Sigmoid colon (tissue), 7 donors: ENCODE data around the gene NUP58. TPM values are rescaled to one million over a fixed set of nuclear protein-coding genes. Genes with fewer than 3 reads are reported as not detected.

Source experiments
- DNase-seq: peaks from one replicate; pipeline ENCODE4 v3.0.0-alpha.2; 2019
- H3K27ac ChIP-seq, 4 donors: fragments of 200-600 bp; sonication (generic); one replicate each; pipeline ENCODE4 v1.5.1; 2016 to 2019; ENCODE audit warnings: mild to moderate bottlenecking in 1 of 4
- H3K27me3 ChIP-seq, 3 donors: fragments of 200-600 bp; sonication (generic); one replicate each; pipeline ENCODE4 v1.5.1; 2019; ENCODE audit warnings: mild to moderate bottlenecking in 1 of 3
- H3K36me3 ChIP-seq, 4 donors: fragments of 200-600 bp; sonication (generic); one replicate each; pipeline ENCODE4 v1.5.1; 2016 to 2019
- H3K4me1 ChIP-seq, 4 donors: fragments of 200-600 bp; sonication (generic); one replicate each; pipeline ENCODE4 v1.5.1; 2017 to 2019
- H3K4me3 ChIP-seq, 4 donors: fragments of 200-600 bp; sonication (generic); one replicate each; pipeline ENCODE4 v1.5.1; 2017 to 2019; ENCODE audit warnings: mild to moderate bottlenecking in 2 of 4, moderate library complexity in 1 of 4
- H3K9me3 ChIP-seq, 4 donors: fragments of 200-600 bp in 3 of 4; sonication (generic) in 3 of 4; one replicate each; pipeline versions ENCODE4 v1.5.1 to v1.6.1; 2013 to 2019
- CTCF ChIP-seq, 4 experiments: fragments of 450-650 bp in 3 of 4; fragments of 200-600 bp in 1 of 4; IDR thresholded peaks; one replicate each; pipeline ENCODE4 v1.5.1; 2016 to 2019; ENCODE audit warnings: antibody characterized with exemption in 4 of 4, mild to moderate bottlenecking in 3 of 4, moderate library complexity in 2 of 4
- EP300 ChIP-seq, 4 donors: sonication (generic); formaldehyde crosslinking; IDR thresholded peaks; one replicate each; pipeline ENCODE4 v1.6.1; 2017; ENCODE audit warnings: antibody characterized with exemption in 4 of 4
- POLR2A ChIP-seq, 2 donors: fragments of 450-650 bp; IDR thresholded peaks; one replicate each; pipeline ENCODE4 v1.6.1; 2016; ENCODE audit warnings: antibody characterized with exemption in 2 of 2, mild to moderate bottlenecking in 2 of 2, moderate library complexity in 2 of 2
- POLR2AphosphoS5 ChIP-seq, 4 donors: sonication (generic); formaldehyde crosslinking; IDR thresholded peaks; one replicate each; pipeline ENCODE4 v1.6.1; 2017; ENCODE audit warnings: antibody characterized with exemption in 4 of 4
- WGBS, 2 donors: extraction: QIAGEN DNeasy Blood & Tissue Kit; methylation state at CpG; one replicate each; pipeline ENCODE4 v1.1.7; 2013; 5-methylcytosine and 5-hydroxymethylcytosine counted together
- intact Hi-C: fragments of 100-400 bp; cut with DNase I; formaldehyde crosslinking; loops from one replicate; pipeline ENCODE4 v1.15.1; 2023
- polyA plus RNA-seq, 3 donors: library from polyadenylated mRNA; stranded (reverse); fragments of 200-250 nt; gene quantifications; one replicate each; pipeline ENCODE4 v1.2.3, GENCODE V29; 2013
- total RNA-seq, 4 donors: library from RNA; depleted of rRNA; stranded (reverse); fragments of >200 nt; gene quantifications; one replicate each; pipeline ENCODE4 v1.1.0, GENCODE V29; 2016
- donor health status: healthy with polysubstance abuse.
- donor health status: Bipolar disorder and iron deficiency.
- donor health status: healthy.

Gene NUP58
- total and polyA plus RNA-seq, 7 donors, result 10.2 to 50.3 (median 30.3) TPM

DNA sequence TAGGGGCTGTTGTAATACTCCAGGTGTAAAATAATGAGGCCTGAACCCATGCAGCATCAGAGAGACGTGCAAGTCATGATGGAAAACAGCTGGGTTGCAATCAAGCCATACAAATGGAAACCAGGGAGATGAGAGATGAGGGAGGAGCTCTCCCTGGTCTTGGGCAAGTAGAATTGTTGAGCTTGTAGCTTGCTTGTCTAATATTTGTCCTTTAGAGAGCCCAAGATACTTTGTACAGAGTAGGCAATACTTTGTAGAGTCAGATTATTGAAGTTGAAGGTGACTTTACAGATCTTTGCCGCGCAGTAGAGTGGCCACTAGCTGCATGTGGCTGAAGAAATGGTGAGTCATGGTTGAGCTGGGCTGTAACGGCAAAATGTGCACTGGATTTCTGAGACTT lies 78.7 kb downstream of the NUP58 start:
- no peak overlapping the region for H3K4me3 ChIP-seq
- H3K9me3 ChIP-seq, result no peaks in the 10 kb centered on the region
- WGBS, 2 donors, result 76 to 85% methylated on average over 4 of the region's 4 CpGs
- intact Hi-C loops, result no loop called here
- H3K36me3 ChIP-seq, result no peaks in the 10 kb centered on the region
- peaks cover 0 to 18% (median 5%) of the 10 kb centered on the region in 3 donors for H3K27me3 ChIP-seq
- H3K4me1 ChIP-seq, result no peaks in the 10 kb centered on the region
- no peak for DNase-seq
- no peak for TF ChIP-seq POLR2AphosphoS5 (IDR thresholded peaks at IDR 0.05)
- TF ChIP-seq EP300 (IDR thresholded peaks at IDR 0.05), result no peak
- TF ChIP-seq POLR2A (IDR thresholded peaks at IDR 0.05), result no peak
- no peak for TF ChIP-seq CTCF (IDR thresholded peaks at IDR 0.05)
- H3K27ac ChIP-seq, result no peak overlapping the region

DNA sequence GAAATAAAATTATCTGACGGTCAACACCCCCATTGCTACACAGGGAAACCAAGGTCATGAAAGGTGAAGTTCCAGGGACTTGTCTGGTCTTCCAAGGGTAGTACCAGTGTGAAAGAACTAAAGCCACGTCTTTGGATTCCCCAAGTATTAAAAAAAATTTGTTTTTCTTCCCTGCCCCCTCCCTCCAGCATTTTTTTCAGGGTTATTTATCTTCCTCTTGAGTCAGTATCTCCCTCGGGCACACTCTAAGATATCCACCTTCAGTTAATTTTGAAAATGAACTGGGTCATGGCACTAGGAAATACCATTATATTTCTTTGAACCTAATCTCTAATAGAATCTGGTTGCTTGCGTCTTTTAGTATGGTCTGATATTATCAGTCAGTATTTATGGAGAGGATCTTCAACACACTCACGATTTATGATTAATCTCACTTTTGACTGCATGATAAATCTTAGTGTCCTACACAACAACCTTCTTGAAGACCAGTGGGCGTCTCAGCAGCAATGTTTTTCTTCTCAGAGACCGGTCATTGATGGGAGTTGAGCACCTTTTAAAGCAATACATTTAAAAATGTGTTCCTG lies 79.4 kb downstream of the NUP58 start:
- intact Hi-C loops, result no loop called here
- no peaks in the 10 kb centered on the region for H3K36me3 ChIP-seq
- H3K27ac ChIP-seq, result no peak overlapping the region
- peaks cover 0 to 15% (median 0%) of the 10 kb centered on the region in 3 donors for H3K27me3 ChIP-seq
- no peak for DNase-seq
- no peak overlapping the region for H3K4me3 ChIP-seq
- TF ChIP-seq POLR2A (IDR thresholded peaks at IDR 0.05) (no peak), EP300 (IDR thresholded peaks at IDR 0.05) (no peak), POLR2AphosphoS5 (IDR thresholded peaks at IDR 0.05) (no peak), CTCF (IDR thresholded peaks at IDR 0.05) (no peak)
- no peaks in the 10 kb centered on the region for H3K4me1 ChIP-seq
- WGBS, 2 donors, result 68 to 79% methylated on average over 7 of the region's 7 CpGs
- H3K9me3 ChIP-seq, result no peaks in the 10 kb centered on the region

DNA sequence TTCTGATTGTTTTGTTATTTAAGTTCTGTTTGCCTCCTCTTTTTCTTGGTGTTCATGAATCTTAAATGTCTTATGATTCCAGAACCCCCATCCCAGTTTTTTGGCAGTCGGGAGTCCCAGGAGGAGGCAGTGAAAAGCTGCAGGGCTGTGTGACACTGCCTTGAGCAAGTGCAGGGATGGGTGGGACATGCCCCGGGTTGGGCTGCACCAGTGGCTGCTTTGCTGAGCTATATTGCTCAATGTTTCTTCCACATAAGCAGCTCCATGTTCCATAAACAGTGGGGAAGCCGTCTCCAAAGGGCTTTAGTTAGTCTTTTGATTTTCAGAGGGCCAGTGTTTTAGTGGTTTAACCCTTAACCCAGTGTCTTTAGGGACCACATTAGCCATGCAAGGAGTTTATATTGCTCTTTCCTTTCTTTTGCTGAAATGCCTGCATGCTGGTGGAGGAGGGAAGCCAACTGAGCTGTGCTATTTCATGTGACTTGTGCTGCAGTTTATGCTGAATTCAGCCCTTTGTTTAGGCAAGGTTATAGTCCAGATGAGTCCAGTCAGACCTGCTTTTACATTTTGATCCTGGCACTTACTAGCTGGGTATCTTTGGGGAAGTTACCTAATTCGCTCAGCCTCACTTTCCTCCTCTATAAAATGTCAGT lies 83.5 kb downstream of the NUP58 start:
- Histone ChIP-seq H3K9me3 (no peaks in the 10 kb centered on the region), H3K4me3 (no peak overlapping the region), H3K36me3 (no peaks in the 10 kb centered on the region), H3K27me3 (peaks cover 0 to 21% (median 0%) of the 10 kb centered on the region in 3 donors), H3K27ac (no peak overlapping the region), H3K4me1 (no peaks in the 10 kb centered on the region)
- DNase-seq, result no peak
- TF ChIP-seq POLR2AphosphoS5 (IDR thresholded peaks at IDR 0.05), result no peak
- 35 to 48% methylated on average over 4 of the region's 4 CpGs for WGBS, 2 donors
- intact Hi-C loops, result no loop called here

DNA sequence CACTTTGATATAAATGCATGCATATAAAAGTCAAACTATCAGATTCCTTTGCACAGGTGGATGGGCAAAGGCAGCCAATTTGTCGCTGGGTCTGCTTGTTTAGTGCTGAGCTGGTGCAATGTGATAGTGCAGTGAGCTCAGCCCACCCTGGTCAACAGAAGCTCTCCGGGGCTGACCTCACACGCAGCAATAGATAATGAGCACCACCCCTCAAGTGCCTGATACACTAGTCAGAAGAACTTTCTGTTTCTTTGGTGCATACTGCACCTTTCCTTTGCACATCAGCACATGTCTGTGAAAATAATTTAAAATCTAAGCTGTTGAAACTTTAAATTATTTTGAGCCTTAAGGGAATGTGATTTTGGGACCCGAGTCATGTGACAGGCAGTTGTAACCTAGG lies 90.5 kb downstream of the NUP58 start:
- no peak for TF ChIP-seq CTCF (IDR thresholded peaks at IDR 0.05)
- no peak for TF ChIP-seq POLR2A (IDR thresholded peaks at IDR 0.05)
- TF ChIP-seq POLR2AphosphoS5 (IDR thresholded peaks at IDR 0.05), result no peak
- TF ChIP-seq EP300 (IDR thresholded peaks at IDR 0.05), result no peak
- no peaks in the 10 kb centered on the region for H3K9me3 ChIP-seq
- no peaks in the 10 kb centered on the region for H3K4me1 ChIP-seq
- H3K4me3 ChIP-seq, result no peak overlapping the region
- DNase-seq, result no peak
- intact Hi-C loops, result no loop called here
- no peaks in the 10 kb centered on the region for H3K36me3 ChIP-seq
- H3K27ac ChIP-seq, result no peak overlapping the region
- peaks cover 0 to 6% (median 0%) of the 10 kb centered on the region in 3 donors for H3K27me3 ChIP-seq
- 39 to 63% methylated on average over 4 of the region's 4 CpGs for WGBS, 2 donors

Other genes with a start within 250 kb of the NUP58 start
- under 1 TPM in 2 of 4 donors, not detected in 2; under 0.01 to 0.16 TPM for gene PABPC3, start 205.5 kb upstream of the NUP58 start, total RNA-seq
- gene PABPC3, start 205.5 kb upstream of the NUP58 start, polyA plus RNA-seq, result under 1 TPM in 1 of 3 donors, not detected in 2; 0.10 TPM
- 1 to 10 TPM in 3 of 4 donors, under 1 TPM in 1; 0.49 to 2.4 (median 1.3) TPM for gene AMER2, start 129.3 kb upstream of the NUP58 start, total RNA-seq
- gene AMER2, start 129.3 kb upstream of the NUP58 start, polyA plus RNA-seq, result under 1 TPM in 1 of 3 donors, not detected in 2; 0.09 TPM
- gene MTMR6, start 14.1 kb upstream of the NUP58 start, total RNA-seq, result 10 to 100 TPM; 21.6 to 33.1 (median 29.9) TPM
- 10 to 100 TPM in 2 of 3 donors, 1 to 10 TPM in 1; 8.9 to 10.4 (median 10.2) TPM for gene MTMR6, start 14.1 kb upstream of the NUP58 start, polyA plus RNA-seq
- gene ATP8A2, start 70.3 kb downstream of the NUP58 start, total RNA-seq, result 1 to 10 TPM; 1.2 to 2.2 (median 1.3) TPM
- under 1 TPM in 2 of 3 donors, not detected in 1; under 0.01 to 0.69 TPM for gene ATP8A2, start 70.3 kb downstream of the NUP58 start, polyA plus RNA-seq